Astrocyte of the hippocampus (primary cell): ENCODE measurements around the gene SASS6.
"Not testable (repeated sequence)": the region's sequence is repeated elsewhere in the genome, so short reads cannot be mapped to it uniquely, and the experiment has no call there.

ENCODE experiments used
- DNase-seq: peaks from one replicate; pipeline ENCODE4 v3.0.0; 2011; ENCODE audit warnings: low read depth, low spot score

SASS6 gene

GRCh38 chr1:100107696-100108095, 25.0 kb downstream of the SASS6 start:
- no peak for DNase-seq

DNA sequence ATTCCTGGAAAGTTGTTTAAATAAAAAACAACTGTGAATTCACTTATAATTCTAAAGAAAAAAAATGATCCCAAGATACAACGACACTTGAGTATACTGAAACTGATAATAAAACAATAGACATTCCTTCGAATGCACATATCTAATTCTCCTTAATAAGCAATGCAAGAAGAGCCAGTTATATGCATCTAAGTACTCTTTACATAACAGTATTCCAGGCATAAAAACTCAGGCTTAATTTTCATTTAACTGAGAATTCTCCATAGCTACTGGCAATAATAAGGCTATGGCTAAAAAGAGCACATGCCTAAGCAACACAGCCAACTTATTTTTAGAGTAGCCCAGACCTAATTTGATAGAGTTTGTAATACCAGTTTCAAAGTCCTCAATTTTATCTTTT, 31.2 kb downstream of the SASS6 start:
- DNase-seq: no peak

- peak; percentile 56 for DNase-seq
Observed at GRCh38 chr1:100100202-100100601, 32.5 kb downstream of the SASS6 start.

DNA sequence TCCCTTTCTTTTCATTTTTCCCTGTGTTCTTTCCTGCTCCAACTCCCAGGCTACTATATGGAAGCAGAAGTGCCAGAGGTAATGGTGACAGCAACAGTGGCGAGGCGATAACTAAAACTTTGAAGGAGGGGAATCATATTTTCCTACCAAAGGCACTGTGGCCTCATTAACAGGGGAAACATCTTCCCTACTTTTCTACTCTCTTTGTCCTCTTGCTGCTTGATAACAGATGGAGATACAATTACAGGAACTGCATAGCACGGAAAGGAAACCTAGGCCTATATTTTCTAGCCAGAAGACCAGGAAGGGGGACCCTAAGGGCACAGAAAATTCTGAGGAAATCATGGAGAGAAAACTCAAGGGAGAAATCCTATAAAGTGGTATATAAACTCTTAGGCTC, 42.3 kb downstream of the SASS6 start:
- no peak for DNase-seq

DNA sequence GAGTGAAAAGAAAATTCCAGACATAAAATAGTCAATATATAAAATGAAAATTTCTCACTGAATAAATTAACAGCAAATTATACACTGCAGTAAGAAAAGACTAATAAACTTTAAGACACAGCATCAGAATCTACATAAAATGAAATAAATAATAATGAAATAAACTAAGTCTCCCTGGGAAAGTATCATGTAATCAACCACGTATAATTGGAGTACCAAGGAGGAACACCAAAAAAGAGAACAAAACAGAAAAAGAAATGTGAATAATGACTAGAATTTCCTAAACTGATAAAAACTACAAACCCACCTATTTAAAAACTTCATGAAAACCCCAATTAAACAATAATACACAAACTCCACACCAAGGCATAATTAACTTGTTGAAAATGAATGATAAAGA, 43.6 kb downstream of the SASS6 start:
- DNase-seq: no peak

DNA sequence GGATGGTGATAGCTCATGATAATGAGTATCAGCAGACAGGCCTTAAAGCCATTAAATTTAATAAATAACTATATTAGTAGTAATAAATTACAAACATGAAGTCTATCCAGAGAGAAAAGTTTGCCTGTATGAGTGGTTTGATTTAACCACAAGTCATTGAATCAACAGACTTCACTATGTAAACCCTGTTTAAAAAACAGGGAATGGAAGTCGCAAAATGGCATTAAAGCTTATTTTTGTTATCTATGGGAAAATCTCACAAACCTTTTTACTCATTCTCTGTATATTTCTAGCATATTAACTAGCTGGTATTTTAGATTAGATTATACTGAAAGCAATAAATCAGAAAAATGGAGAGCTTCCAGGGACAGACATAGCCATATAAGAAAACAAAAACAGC, 45.3 kb downstream of the SASS6 start:
- no peak for DNase-seq

DNA sequence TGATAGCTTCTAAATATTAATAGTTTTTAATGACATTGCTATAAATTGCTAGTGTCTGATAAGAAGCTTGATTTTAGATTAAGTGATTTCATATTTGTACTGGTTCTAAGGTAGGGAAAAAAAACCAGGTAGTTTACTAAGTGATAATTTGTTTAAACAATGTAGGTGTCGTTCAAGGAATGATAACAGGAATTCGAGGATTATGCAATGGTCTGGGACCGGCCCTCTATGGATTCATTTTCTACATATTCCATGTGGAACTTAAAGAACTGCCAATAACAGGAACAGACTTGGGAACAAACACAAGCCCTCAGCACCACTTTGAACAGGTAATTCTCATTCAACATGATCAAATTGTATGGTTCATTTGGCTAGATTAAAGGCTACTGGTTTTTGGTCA, 52.4 kb downstream of the SASS6 start:
- DNase-seq: no peak

DNA sequence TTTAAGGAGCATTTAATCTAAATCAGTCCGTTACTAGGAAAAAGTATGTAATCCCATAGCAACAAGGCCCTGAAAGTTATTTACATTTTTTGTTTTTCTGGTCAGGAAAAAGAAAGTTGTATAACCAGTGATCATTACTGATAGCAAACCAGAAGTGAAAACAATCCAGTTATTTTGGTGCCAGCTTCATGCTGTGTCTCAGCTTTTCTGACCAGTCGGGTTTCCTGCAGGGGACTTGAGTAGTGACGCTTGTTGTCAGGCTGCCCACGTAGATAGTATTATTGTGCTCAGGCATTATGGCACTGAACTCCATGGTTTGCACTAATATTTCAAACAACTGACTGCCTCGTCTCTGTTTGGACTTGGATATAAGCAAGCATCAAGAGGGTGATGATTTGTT, 55.2 kb downstream of the SASS6 start:
- DNase-seq: peak; percentile 47

GRCh38 chr1:100076744-100077143, 56.0 kb downstream of the SASS6 start:
- no peak for DNase-seq

DNA sequence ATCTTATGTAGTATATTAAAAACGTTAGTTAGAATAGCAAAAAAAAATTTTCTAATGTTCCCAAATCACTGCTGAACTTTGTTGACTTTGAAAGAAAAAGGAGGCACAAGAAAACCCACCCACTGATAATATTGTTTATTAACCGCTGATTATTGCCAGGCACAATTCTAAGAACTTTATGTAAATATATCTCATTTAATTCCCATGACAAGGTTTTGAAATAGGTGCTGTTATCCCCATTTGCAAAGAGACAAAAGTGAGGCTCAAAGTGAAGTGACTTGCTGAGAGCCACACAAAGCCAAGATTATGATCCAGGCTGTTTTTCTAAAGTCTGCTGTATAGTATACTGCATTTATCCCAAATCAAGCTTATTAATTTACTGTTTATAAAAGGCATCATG, 56.4 kb downstream of the SASS6 start:
- no peak for DNase-seq

GRCh38 chr1:100075773-100076172, 57.0 kb downstream of the SASS6 start:
- DNase-seq: no peak

DNA sequence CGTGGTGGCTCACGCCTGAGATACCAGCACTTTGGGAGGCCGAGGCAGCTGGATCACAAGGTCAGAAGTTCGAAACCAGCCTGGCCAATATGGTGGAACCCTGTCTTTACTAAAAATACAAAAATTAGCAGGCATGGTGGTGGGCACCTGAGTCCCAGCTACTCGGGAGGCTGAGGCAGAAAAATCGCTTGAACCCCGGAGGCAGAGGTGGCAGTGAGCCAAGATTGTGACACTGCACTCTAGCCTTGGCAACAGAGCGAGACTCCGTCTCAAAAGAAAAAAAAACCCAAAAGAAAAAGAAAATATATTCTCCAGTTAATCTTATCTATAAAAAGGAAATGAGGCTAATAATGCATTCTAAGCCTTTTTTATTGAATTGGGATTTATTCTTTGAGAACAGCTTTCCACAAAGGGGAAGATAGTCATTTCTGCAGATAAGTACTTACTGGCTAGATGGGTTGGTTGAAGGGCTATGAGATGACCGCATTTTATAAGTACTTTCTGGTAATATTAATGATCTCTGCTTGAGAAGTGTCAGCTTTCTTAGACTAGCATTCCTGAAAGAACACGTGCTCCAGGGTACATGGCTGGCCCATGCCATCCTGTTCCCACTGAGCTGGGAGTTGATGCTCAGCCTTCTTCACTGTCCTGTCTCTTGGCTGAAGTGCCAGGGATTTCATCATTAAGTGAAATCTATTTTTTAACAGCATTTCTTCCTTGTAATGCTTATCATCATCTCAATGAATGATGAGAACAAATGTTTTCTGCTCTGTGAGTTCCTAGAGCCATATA, 57.9 kb downstream of the SASS6 start:
- DNase-seq: no peak

GRCh38 chr1:100073531-100073930, 59.2 kb downstream of the SASS6 start:
- DNase-seq: peak; percentile 30

DNA sequence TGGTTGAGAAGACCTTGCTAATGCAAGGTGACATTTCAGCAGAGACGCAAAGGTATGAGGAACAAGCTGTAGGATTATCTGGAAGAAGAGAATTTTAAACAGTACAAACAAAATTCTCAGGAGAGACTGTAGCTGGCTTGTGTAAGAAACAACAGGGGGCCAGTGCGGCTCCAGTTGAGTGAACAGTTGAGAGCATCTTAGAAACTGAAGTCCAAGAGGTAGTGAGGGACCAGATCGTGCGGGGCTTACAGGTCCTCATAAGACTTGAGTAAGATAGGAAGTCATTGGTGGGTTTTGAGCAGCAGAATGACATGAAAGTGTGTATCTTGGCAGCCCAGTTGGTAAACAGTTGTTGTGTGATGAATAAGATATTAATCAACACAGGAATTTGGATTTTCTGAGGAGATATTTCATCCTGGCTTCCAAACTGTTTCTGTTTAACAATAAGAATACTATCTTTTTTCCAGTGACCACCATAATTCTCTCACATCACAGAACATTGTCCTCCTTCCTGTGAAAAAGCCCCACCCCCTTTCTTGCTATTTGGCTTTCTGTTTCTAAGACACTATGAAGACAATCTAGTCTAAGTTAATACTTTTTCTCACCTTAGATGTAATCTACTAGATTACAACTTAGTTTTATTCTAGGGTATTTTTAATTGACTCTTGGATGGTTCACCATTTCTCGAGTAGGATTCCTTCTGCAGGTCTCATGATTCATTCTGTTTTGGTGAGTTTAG, 62.4 kb downstream of the SASS6 start:
- no peak for DNase-seq

DNA sequence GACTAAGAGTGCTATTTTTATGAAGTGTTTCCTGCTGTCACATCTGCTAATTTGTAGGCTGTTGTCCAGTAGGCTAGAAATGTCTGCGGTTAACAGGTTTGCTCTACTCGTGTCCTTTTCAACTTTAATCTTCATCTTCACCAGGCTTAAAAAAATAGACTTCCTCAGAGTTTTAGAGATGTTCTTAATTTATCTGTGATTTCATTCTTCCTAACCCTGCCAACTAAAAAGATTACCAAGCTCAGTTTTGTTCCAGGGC, 66.8 kb downstream of the SASS6 start:
- DNase-seq: no peak

- DNase-seq: no peak
Observed at GRCh38 chr1:100065183-100065968, 67.4 kb downstream of the SASS6 start.

DNA sequence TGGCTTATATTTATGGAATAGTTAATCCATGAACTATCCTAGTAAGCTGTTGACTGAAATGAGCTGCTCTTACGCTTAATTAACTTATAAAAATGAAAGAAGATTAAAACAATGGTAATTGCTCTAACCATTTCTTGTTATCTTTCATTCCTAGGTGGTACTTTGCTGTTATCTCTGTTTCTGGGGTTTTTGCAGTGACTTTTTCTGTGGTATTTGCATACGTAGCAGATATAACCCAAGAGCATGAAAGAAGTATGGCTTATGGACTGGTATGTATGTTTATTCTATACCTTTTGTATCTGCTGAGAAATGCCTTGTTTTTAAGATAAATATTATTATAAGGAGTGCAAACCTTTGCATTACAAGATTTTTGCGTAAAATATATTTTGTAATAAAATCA, 71.0 kb downstream of the SASS6 start:
- no peak for DNase-seq

- no peak for DNase-seq
Observed at GRCh38 chr1:100053727-100054126, 79.0 kb downstream of the SASS6 start.

- DNase-seq: no peak
Observed at GRCh38 chr1:100053119-100053518, 79.6 kb downstream of the SASS6 start.

GRCh38 chr1:100051893-100052292, 80.8 kb downstream of the SASS6 start:
- no peak for DNase-seq

DNA sequence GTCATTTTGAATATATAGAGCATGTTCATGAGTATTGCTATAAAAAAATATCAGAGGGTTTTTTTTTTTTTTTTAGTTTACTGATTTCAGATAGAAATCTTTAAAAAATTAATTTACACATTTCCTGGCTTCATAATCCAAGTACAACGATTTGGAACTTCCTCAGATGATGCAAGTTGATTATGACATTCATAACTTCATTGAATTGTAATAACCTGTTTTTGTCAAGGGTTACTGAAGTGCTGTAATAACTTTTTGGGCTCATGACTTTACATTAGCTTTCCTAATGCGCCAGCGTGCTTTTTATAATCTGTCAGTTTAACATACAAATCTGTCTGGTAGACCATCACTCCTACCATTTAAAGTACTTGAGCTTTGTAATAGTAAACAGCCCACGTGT, 81.3 kb downstream of the SASS6 start:
- DNase-seq: no peak

DNA sequence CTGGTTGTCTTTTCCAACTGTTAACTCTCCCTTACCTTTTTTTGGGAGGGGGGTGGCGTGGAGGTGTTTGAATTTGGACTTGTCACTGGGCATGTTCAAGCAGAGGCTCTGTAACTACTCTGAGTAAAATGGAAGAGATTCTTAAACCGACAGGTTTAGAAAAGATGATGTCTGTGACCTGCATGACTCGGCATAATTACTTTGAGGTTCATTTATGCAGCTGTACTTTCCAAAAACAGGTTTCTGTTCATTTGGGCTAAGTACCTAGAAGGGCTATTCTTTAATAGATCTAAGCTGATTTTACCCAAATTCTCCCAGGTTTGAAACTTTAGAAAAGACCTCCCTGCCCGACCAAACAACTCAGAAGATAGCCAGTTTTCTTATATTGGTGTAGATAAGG, 82.6 kb downstream of the SASS6 start:
- no peak for DNase-seq

DNA sequence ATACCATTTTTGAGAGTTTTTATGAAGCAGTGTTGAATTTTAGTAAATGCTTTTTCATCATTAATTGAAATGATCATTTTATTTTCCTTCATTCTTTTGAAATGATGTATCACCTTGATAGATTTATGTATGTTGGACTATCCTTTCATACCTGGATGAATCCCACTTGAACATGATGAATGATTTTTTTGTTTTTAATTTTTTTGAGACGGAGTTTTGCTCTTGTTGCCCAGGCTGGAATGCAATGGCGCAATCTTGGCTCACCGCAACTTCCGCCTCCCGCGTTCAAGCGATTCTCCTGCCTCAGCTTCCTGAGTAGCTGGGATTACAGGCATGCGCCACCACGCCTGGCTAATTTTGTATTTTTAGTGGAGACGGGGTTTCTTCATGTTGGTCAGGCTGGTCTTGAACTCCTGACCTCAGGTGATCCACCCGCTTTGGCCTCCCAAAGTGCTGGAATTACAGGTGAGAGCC, 85.5 kb downstream of the SASS6 start:
- DNase-seq: not testable (repeated sequence)
